Stimulated activated CD4-positive, alpha-beta T cell treated with anti-CD3 and anti-CD28 coated beads, Interleukin-15, amount 100 ng/mL, for 48 hours (primary cell): ENCODE data around the gene TLR9.

Experiments
- DNase-seq, 2 donors: peaks; one replicate each; pipeline ENCODE4 v3.0.0-alpha.2; 2020; ENCODE audit warnings: low read depth in 2 of 2

Gene TLR9

GRCh38 chr3:52246728-52247408 is 21.4 kb upstream of the TLR9 start:
- DNase-seq: no peak

- DNase-seq: no peak
Observed at GRCh38 chr3:52246264-52246620, 20.8 kb upstream of the TLR9 start.

GRCh38 chr3:52245322-52246263 is 20.1 kb upstream of the TLR9 start, which contains the start of gene PPM1M:
Gene PPM1M (plus strand): TSS chr3:52245759. CDS start chr3:52245825, 66 bp downstream.
- DNase-seq: no peak

GRCh38 chr3:52243791-52244628 is 18.6 kb upstream of the TLR9 start:
- peak in 1 of 2 donors; percentile 47 for DNase-seq

GRCh38 chr3:52242039-52242438 is 16.6 kb upstream of the TLR9 start:
- DNase-seq: no peak

GRCh38 chr3:52240886-52241370 is 15.5 kb upstream of the TLR9 start:
- DNase-seq: no peak

GRCh38 chr3:52240059-52240885 is 14.8 kb upstream of the TLR9 start:
- peak; percentile 58 to 65 for DNase-seq

- DNase-seq: peak; percentile 79
Observed at GRCh38 chr3:52238761-52239701, 13.6 kb upstream of the TLR9 start, which contains the start of gene TWF2. Gene TWF2 (minus strand): TSS chr3:52239158. CDS start chr3:52239016, 142 bp downstream.

- DNase-seq: no peak
Observed at GRCh38 chr3:52238193-52238760, 12.8 kb upstream of the TLR9 start.

GRCh38 chr3:52237657-52238172 is 12.3 kb upstream of the TLR9 start:
- no peak for DNase-seq

- no peak for DNase-seq
Observed at GRCh38 chr3:52237006-52237656, 11.7 kb upstream of the TLR9 start.

- no peak for DNase-seq
Observed at GRCh38 chr3:52236424-52236886, 11.0 kb upstream of the TLR9 start.

GRCh38 chr3:52234516-52235447 is 9.3 kb upstream of the TLR9 start:
- no peak for DNase-seq

- no peak for DNase-seq
Observed at GRCh38 chr3:52233968-52234367, 8.5 kb upstream of the TLR9 start.

GRCh38 chr3:52233108-52233591 is 7.7 kb upstream of the TLR9 start:
- no peak for DNase-seq

GRCh38 chr3:52232279-52233107 is 7.0 kb upstream of the TLR9 start:
- no peak for DNase-seq
